ENCODE data around the gene IQCH.
"Not testable (repeated sequence)": the region's sequence is repeated elsewhere in the genome, so short reads cannot be mapped to it uniquely, and the experiment has no call there.

The IQCH gene

GRCh38 chr15:67349634-67350033 lies 95.0 kb downstream of the IQCH start:
- TF ChIP-seq, protein P1, sequence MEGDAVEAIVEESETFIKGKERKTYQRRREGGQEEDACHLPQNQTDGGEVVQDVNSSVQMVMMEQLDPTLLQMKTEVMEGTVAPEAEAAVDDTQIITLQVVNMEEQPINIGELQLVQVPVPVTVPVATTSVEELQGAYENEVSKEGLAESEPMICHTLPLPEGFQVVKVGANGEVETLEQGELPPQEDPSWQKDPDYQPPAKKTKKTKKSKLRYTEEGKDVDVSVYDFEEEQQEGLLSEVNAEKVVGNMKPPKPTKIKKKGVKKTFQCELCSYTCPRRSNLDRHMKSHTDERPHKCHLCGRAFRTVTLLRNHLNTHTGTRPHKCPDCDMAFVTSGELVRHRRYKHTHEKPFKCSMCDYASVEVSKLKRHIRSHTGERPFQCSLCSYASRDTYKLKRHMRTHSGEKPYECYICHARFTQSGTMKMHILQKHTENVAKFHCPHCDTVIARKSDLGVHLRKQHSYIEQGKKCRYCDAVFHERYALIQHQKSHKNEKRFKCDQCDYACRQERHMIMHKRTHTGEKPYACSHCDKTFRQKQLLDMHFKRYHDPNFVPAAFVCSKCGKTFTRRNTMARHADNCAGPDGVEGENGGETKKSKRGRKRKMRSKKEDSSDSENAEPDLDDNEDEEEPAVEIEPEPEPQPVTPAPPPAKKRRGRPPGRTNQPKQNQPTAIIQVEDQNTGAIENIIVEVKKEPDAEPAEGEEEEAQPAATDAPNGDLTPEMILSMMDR (IDR thresholded peaks at IDR 0.05; ENCODE audit: insufficient read depth, low read length, poor library complexity, severe bottlenecking) = no peak
- H3K36me3 ChIP-seq (ENCODE audit: control insufficient read depth, insufficient read depth, low read length) = no peaks in the 10 kb centered on the region
- no peak overlapping the region for H3K4me3 ChIP-seq (replicated peaks; ENCODE audit: low read depth, low read length)
- no peaks in the 10 kb centered on the region for H3K27me3 ChIP-seq (replicated peaks; ENCODE audit: control insufficient read depth, insufficient read depth, low read length)
- no peak for DNase-seq (ENCODE audit: extremely low read depth, insufficient read length)

- H3K27me3 ChIP-seq (replicated peaks; ENCODE audit: control insufficient read depth, insufficient read depth, low read length) = no peaks in the 10 kb centered on the region
- no peak overlapping the region for H3K4me3 ChIP-seq (replicated peaks; ENCODE audit: low read depth, low read length)
- TF ChIP-seq, protein P1 (IDR thresholded peaks at IDR 0.05; ENCODE audit: insufficient read depth, low read length, poor library complexity, severe bottlenecking) = no peak
- DNase-seq (ENCODE audit: extremely low read depth, insufficient read length) = no peak
- H3K36me3 ChIP-seq (ENCODE audit: control insufficient read depth, insufficient read depth, low read length) = no peaks in the 10 kb centered on the region
These were observed 95.5 kb downstream of the IQCH start for GRCh38 chr15:67350042-67350441.

- no peak for DNase-seq (ENCODE audit: extremely low read depth, insufficient read length)
- no peak overlapping the region for H3K4me3 ChIP-seq (replicated peaks; ENCODE audit: low read depth, low read length)
These were observed 103.8 kb downstream of the IQCH start for GRCh38 chr15:67358391-67358790.

DNA sequence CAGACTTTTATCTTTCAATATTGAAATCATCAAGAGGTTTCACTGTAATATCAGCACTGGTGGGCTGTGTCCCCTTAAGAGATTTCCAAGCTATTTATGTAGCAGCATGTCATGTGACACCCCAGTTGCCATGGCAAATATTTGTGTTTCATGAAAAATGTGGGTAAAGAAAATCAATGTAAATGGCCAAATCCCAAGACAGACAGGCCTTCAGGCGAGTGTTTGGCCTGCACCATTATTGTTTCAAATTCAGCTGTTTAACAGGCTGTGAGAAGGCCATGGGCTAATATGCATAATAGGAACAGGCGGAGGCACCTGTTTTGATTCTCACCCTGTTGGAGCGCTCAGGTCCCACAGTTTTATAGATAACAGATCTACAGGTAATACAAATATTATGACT lies 104.2 kb downstream of the IQCH start:
- Histone ChIP-seq H3K27me3 (replicated peaks; ENCODE audit: control insufficient read depth, insufficient read depth, low read length) (no peaks in the 10 kb centered on the region), H3K36me3 (ENCODE audit: control insufficient read depth, insufficient read depth, low read length) (no peaks in the 10 kb centered on the region), H3K4me3 (replicated peaks; ENCODE audit: low read depth, low read length) (no peak overlapping the region)
- TF ChIP-seq, protein P1 (IDR thresholded peaks at IDR 0.05; ENCODE audit: insufficient read depth, low read length, poor library complexity, severe bottlenecking) = no peak
- DNase-seq (ENCODE audit: extremely low read depth, insufficient read length) = no peak

More at GRCh38 chr15:67358391-67358790, 103.8 kb downstream of the IQCH start:
- TF ChIP-seq, protein P1 (IDR thresholded peaks at IDR 0.05; ENCODE audit: insufficient read depth, low read length, poor library complexity, severe bottlenecking) = no peak
- no peaks in the 10 kb centered on the region for H3K36me3 ChIP-seq (ENCODE audit: control insufficient read depth, insufficient read depth, low read length)
- no peaks in the 10 kb centered on the region for H3K27me3 ChIP-seq (replicated peaks; ENCODE audit: control insufficient read depth, insufficient read depth, low read length)

DNA sequence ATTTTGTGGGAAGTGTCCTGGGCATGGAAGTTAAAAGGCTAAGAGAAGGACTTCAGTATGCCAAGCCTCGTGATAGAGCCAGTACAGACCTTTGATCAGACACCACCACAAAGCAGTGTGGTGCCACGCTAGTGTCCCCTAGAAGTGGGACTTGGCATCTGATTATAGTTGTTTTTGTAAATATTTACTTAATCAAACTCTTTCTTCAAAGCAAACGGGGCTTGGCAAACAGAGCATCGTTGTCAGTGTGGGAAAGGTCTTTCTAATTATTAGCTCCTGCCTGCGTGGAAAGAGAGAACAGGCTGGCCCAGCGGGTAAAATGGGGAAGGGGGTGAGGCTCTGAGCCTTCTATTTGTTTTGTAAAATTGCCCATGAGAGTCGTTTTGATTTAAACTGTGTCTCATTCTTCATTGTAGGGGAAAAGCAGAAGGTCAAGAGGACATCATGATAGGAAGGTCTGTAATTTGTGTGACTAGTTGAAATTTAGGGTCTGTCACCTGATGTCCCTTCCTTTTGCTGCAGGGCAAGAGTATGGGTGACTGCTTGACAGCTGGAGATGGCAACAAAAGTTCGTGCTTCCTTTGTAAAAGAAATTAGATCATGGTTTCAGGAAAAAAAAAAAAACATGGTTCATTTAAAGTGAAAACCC lies 105.0 kb downstream of the IQCH start:
- DNase-seq (ENCODE audit: extremely low read depth, insufficient read length) = no peak
- TF ChIP-seq, protein P1 (IDR thresholded peaks at IDR 0.05; ENCODE audit: insufficient read depth, low read length, poor library complexity, severe bottlenecking) = no peak
- no peak overlapping the region for H3K4me3 ChIP-seq (replicated peaks; ENCODE audit: low read depth, low read length)
- H3K36me3 ChIP-seq (ENCODE audit: control insufficient read depth, insufficient read depth, low read length) = no peaks in the 10 kb centered on the region
- H3K27me3 ChIP-seq (replicated peaks; ENCODE audit: control insufficient read depth, insufficient read depth, low read length) = no peaks in the 10 kb centered on the region

DNA sequence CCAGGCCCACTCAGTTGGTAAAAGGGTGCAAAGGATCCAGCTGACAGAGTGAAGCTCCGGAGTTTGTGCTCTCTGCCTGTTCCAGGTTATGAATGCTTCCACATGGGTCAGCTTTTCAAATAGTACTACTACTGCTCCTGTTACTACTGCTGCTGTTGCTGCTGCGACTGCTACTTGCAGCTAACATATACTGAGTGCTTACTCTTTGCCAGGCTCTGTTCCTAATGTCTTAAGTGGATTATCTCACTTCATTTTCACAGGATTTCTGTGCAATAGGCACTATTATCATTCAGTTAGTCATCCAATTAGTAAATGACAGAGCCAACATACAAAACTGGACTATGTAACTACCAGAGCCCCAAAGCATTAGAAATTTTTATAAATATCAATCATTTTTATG lies 106.5 kb downstream of the IQCH start:
- Histone ChIP-seq H3K36me3 (ENCODE audit: control insufficient read depth, insufficient read depth, low read length) (no peaks in the 10 kb centered on the region), H3K27me3 (replicated peaks; ENCODE audit: control insufficient read depth, insufficient read depth, low read length) (no peaks in the 10 kb centered on the region)
- DNase-seq (ENCODE audit: extremely low read depth, insufficient read length) = no peak

GRCh38 chr15:67363712-67364111 lies 109.1 kb downstream of the IQCH start:
- not testable (repeated sequence) for H3K27me3 ChIP-seq (replicated peaks; ENCODE audit: control insufficient read depth, insufficient read depth, low read length); DNase-seq (ENCODE audit: extremely low read depth, insufficient read length); H3K4me3 ChIP-seq (replicated peaks; ENCODE audit: low read depth, low read length); H3K36me3 ChIP-seq (ENCODE audit: control insufficient read depth, insufficient read depth, low read length)

More for the DNA sequence above, 106.5 kb downstream of the IQCH start:
- H3K4me3 ChIP-seq (replicated peaks; ENCODE audit: low read depth, low read length) = no peak overlapping the region
- TF ChIP-seq, protein P1 (IDR thresholded peaks at IDR 0.05; ENCODE audit: insufficient read depth, low read length, poor library complexity, severe bottlenecking) = no peak
